ENCODE measurements around the gene HOXB7.
A peak's percentile ranks its signal among the peaks of the same experiment; 100 is the strongest.

HOXB7 gene

DNA sequence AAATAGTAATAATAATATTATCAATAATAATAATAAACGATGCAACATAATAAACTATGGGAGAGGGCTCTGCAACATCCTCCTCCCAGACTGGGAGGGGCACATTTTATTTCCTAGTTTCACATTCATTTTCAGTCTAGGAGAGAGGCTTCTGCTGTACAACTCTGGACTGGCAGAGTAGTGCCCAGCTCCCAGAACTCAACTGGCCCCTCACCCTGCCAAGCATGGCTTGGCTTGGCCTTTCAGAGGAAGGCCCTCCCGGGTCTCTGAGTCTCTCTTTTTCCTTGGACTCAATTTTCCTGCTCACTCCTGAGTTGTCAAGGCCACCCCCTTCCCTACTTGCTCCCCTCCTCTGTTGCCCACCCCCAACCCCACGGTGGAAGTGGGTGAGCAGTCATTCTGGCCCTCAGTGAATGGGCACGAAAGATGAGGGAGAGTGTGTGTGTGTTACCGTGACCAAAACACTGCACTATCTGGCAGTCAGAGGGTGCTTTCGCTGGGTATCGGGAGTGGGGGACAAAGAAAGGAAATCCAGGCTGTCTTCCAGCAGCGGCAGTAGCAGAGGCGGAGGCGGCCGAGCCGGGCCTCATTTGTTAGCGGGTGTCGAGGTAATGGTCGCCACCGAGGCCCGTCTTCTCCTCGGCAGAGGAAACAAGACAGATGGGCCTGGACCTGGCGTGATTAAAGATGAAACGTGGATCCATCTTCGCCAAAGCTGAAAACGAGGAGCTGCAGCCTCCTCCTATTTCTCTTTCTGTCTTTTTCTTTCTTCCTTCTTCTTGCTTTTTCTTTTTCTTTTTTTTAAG, 34.9 kb downstream of the HOXB7 start:
- Mint-ChIP-seq H3K36me3 (peaks cover 1% of the 10 kb centered on the region), H3K27ac (no peak overlapping the region), H3K4me1 (peaks cover 49% of the 10 kb centered on the region), H3K27me3 (peaks cover 19% of the 10 kb centered on the region), H3K4me3 (peak overlapping the region; percentile 51), H3K9me3 (no peaks in the 10 kb centered on the region)

DNA sequence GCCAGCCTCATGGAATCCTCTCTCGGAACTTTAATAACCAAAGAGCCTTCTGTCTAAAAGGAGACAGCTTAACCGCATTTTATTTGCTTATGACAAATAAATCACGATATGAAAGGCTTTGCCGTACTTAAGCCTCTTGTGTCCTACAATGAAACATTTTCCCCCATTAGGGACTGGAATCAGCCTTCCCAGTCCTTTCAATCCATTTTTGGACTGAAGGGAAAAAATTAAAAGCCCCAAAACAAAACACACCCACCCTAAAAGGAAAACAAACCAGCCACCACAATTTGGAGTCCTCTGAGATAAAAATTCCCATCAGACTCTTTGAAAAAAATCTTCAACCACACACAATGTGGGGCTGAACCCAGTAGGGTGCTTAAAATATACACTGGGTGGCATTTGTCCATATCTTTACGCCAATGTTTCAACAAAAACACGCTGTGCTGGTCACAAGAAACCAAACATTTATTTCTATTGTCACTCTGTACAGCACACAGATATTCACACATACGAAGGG, 35.7 kb downstream of the HOXB7 start:
- peaks cover 12% of the 10 kb centered on the region for H3K27me3 Mint-ChIP-seq

DNA sequence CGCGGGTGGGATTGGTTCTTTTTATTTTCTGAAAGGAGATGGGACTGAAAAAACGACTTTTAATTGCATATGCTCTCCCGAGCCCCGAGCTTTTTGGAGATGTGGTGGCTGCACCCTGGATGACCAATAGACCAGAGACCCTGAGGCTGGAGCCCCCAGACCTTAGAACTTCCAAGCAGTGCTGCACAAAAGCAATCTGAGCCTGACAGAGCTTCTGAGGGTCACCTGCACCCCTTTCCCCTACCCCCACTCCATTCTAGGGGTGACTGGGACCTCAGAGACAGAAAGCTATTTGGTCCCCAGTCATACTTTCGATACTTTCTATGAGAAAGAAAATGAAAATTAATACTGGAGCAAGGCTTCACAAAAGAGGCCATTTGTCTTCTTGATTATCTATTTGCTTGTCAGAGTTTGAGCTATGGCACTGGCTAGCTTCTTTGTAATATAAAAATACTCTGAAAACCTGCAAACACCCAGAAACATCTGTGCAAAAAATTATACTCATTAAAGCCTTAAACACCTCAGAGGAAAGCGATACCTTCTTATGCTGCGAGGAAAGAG, 36.2 kb downstream of the HOXB7 start:
- Mint-ChIP-seq H3K27ac (no peak overlapping the region), H3K27me3 (peaks cover 9% of the 10 kb centered on the region), H3K4me3 (no peak overlapping the region), H3K9me3 (no peaks in the 10 kb centered on the region), H3K4me1 (peaks cover 36% of the 10 kb centered on the region), H3K36me3 (peaks cover 1% of the 10 kb centered on the region)

More for the DNA sequence above, 35.7 kb downstream of the HOXB7 start:
- no peaks in the 10 kb centered on the region for H3K9me3 Mint-ChIP-seq
- no peak overlapping the region for H3K4me3 Mint-ChIP-seq
- peaks cover 1% of the 10 kb centered on the region for H3K36me3 Mint-ChIP-seq
- peaks cover 41% of the 10 kb centered on the region for H3K4me1 Mint-ChIP-seq
- no peak overlapping the region for H3K27ac Mint-ChIP-seq

DNA sequence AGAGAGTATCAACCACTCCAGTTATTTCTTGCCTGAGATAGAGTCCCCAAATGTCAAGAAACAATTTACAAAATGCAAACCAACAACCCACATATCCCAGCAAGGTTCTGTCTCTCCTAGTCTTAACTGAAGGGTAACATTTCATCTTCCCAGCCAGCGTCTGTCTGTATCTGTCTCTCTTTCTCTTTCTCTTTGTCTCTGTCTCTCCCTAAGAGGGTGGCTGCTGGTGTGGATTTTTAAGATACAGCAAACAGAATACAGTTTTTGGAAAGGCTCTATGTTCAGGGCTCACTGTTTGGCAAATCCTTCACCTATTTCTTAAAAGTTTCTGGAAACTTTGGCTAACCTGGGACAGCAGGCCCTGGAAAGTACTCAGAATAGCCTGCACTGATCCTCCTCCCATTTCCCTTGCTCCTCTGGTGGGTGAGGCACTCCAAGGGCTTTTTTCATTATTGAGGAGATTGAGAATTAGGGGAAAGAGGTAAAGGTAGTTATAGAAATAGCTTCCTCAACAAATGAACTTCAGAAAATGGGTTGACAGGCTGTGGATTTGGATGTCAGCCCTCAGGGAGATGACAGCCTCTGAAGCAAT, 38.9 kb downstream of the HOXB7 start:
- no peak overlapping the region for H3K27ac Mint-ChIP-seq

DNA sequence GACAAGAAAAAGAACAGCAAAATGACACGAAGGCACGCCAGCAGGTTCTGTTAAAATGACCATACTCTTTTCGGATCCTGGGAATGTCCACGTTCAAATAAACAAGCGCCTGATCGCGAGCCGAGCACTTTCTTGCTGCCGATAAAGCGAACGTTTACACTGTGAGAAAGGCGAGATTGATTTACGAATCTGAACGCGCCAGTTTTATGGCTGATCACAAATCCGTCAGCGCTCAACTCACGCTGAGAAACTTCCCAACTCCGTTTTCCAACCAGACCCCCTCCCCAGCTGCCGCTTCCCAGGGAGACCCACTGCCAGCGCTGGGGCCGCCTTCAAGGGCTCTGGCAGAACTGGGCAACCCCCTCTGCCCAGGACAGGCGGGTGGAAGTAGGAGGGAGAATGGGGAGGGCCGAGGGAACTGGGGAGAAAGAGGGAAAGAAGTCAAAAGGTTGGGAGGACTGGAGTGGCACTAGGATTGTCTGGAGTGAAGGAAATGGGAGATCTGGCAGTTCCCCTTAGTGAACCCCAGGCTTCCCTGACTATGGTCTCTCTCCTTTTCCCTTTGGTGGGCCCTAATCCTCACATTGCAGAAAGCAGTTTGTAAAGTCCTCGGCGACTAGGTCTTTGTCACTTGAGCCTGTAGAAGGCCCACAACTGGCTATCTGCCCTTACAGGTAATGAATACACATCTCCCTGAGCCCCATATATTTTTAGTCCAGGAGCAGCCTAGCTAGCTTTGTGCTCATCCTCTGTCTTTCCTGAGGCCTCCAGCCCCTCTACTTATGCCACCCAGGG, 39.6 kb downstream of the HOXB7 start:
- Mint-ChIP-seq H3K9me3 (no peaks in the 10 kb centered on the region), H3K27ac (no peak overlapping the region), H3K36me3 (no peaks in the 10 kb centered on the region), H3K4me3 (no peak overlapping the region), H3K4me1 (peaks cover 22% of the 10 kb centered on the region), H3K27me3 (peaks cover 6% of the 10 kb centered on the region)

More for the DNA sequence above, 38.9 kb downstream of the HOXB7 start:
- Mint-ChIP-seq H3K4me1 (peaks cover 25% of the 10 kb centered on the region), H3K27me3 (peaks cover 6% of the 10 kb centered on the region), H3K4me3 (no peak overlapping the region), H3K36me3 (no peaks in the 10 kb centered on the region), H3K9me3 (no peaks in the 10 kb centered on the region)

DNA sequence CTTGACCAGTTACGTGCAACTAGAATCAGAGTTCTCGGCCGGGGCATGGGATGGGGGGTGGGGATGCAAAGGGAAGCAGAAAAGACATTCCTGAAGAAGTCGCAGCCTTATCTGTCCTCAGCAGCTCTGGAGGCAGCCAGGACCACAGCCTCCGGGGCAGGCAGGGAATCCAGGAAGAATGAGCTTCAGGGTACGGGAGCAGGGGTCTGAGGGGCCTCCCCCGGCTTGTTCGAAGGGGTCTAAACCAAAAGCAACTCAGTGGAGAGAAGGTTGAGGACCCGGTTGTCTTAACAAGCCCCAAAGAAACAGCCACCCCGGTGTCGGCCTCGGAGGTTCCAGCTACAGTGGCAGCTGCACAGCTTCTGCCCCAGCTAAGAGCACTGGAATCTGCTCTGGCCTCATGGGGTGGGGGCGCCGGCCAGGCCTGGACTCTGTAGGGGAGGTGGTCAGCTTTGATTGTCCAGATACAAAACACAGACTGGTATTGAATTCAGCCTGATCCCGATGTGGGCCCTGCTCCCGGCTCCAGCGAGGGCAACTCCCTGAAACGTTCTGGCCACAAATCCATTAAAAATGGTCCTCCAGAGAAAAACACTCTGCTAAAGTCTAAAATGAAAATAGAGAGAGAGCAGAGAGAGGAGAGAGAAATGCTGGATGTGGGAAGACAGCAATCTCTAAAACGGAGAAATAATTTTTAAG, 40.3 kb downstream of the HOXB7 start:
- Mint-ChIP-seq H3K36me3 (no peaks in the 10 kb centered on the region), H3K27ac (no peak overlapping the region), H3K27me3 (peaks cover 6% of the 10 kb centered on the region), H3K4me3 (no peak overlapping the region), H3K4me1 (peaks cover 17% of the 10 kb centered on the region), H3K9me3 (no peaks in the 10 kb centered on the region)

DNA sequence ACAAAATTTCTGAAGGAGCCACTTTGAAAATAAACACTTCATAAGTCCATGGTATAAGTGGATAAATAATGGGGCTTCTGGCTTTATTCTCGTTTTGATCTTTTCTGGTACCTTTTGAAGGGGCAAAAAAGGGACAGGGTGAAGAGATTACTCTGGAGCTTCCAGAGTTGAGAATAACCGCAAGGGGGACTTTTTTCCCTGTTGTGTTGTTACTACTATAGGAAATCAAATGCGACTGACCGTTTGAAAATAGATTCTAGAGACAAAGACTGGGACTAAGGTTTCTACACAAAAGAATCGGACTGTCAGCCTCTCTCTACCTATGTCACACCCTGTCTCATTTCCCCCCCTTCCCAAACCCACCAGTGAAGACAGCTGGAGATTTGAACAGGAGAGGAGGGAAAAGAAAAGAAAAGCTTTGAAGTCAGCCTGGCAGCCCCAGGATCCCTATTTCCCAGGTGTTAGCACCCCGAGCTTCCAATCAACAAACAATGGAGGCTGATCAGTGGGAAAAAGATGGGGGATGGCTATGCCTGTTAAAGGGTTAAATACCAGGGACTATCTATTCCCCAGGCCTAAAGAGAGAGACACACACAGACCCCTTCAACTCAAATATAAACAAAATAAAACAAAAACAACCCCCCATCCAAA, 41.0 kb downstream of the HOXB7 start:
- Mint-ChIP-seq H3K27me3 (peaks cover 6% of the 10 kb centered on the region), H3K4me1 (peaks cover 17% of the 10 kb centered on the region), H3K9me3 (no peaks in the 10 kb centered on the region), H3K4me3 (no peak overlapping the region), H3K27ac (no peak overlapping the region), H3K36me3 (no peaks in the 10 kb centered on the region)

DNA sequence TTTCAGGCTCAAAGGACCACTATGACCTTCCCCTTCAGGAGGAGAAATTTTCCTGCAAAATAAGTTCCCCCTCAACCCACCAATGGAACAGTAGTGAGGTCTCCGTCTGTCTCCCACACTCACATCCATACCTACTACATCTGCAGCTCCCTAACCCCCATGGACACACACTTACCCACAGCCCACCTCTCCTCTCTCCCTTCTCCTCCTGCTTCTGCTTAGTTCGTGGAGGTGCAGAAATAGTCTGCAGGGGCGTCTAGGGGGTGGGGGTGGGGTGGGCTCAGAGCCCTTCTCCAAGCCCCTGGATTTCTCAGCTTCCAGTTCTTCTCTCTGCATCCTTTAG, 41.6 kb downstream of the HOXB7 start:
- Mint-ChIP-seq H3K27me3 (peaks cover 6% of the 10 kb centered on the region), H3K9me3 (no peaks in the 10 kb centered on the region), H3K36me3 (no peaks in the 10 kb centered on the region), H3K27ac (no peak overlapping the region), H3K4me1 (peaks cover 16% of the 10 kb centered on the region), H3K4me3 (no peak overlapping the region)

DNA sequence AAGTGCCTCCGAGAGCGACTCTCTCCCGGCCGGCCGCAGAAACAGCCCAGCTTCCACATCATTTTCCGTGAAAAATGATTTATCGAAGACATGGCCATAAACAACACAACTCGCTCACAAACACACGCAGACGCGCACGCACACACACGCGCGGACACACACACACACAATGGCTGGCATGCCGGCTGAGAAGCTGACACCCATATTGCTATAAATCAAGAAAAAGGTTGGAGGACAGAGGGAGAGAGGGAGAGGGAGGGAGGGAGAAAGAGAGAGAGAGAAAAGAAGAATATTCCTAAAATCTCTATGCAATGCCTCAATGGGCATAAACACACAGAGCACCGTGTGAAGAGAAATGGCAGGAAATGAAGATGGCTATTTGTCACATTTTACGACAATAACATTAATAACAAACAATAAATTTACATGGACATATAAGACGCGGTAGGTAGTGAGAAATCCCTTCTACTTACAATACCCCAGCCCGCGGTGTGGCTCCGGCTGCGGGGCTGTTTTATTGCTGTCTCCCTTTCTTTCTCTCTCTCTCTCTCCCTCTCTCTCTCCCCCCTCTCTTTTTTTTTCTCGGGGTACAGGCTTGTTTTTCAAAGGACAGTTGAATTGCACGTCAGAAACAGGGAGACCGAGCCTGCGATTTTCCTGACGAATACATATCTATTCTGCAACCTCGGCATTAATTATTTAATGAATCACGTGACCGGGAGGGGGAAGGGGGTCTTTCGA, 42.1 kb downstream of the HOXB7 start:
- H3K27ac Mint-ChIP-seq: no peak overlapping the region

DNA sequence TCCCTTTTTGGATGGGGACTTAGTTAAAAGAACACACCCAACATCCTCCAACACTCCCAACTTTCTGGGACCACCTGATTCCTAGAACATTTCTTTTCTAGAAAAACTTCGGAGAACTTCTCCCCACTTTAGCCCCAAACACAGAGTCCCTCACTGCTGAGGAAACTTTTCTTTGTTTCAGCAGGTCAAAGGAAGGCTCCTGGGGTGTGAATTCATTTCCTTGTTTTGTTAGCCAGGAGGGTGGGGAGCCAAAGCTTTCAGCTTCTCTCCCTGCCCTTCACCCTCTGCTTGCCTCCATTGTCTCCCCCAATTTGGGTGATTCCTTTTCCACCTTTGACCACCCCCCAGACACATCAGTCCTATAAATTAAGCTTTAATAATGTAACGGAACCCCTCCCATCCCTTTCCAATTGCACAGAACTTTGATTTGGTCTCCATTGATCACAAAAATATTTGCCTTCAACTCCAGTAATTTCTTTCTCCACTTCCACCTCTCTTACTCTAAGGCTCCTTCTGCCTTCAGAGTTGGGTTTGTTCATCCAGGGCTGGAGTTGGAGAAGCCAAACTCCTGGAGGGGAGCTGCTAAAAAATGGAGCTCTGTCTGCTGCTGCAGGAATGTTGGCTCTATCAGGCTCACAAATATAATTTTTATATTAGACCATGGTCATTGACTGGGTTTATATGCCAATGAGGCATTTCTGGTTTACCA, 43.0 kb downstream of the HOXB7 start:
- Mint-ChIP-seq H3K4me1 (peaks cover 9% of the 10 kb centered on the region), H3K4me3 (no peak overlapping the region), H3K27me3 (peaks cover 6% of the 10 kb centered on the region), H3K27ac (no peak overlapping the region), H3K9me3 (no peaks in the 10 kb centered on the region), H3K36me3 (no peaks in the 10 kb centered on the region)

More for the DNA sequence above, 42.1 kb downstream of the HOXB7 start:
- Mint-ChIP-seq H3K4me1 (peaks cover 15% of the 10 kb centered on the region), H3K4me3 (peak overlapping the region; percentile 15), H3K9me3 (no peaks in the 10 kb centered on the region), H3K36me3 (no peaks in the 10 kb centered on the region), H3K27me3 (peaks cover 6% of the 10 kb centered on the region)

DNA sequence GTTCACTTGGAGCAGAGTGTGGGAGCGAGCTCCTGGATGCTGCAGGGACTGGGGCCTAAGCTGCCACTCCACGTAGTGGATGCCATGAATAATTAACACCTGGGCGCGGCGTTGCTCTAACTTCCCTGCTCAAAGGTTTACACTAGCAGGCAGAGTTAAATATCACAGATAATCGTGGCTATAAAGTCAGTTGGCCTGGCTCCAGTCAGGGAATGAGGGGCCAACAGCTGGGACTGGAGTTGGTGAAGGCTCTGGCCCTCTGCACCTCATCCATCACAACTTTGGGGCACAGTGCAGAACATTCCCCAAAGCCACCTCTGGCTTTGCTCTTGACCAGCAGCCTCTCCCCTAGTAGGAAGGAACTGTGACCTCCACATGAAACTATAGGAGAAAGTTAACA, 43.6 kb downstream of the HOXB7 start:
- no peak overlapping the region for H3K27ac Mint-ChIP-seq
- peaks cover 13% of the 10 kb centered on the region for H3K4me1 Mint-ChIP-seq

DNA sequence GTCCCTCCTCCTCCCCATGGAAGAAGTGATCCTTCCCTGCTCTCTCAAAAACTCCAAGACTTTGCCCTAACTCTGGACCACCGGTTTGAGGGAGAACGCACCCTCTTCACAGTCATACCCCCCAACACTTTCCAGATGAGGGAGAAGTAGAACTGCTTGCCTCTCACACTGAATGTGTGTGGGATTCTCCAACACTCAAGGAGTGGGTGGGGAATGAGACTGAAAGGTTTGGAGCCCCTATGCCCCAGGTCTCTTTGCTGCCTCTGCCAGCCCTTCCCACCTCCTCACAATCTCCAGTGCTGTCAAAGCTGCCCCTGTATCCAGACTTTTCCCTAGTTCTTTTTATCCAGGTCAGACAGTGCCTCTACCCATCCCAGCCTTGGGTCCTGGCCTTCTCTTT, 44.1 kb downstream of the HOXB7 start:
- Mint-ChIP-seq H3K36me3 (no peaks in the 10 kb centered on the region), H3K4me1 (peaks cover 18% of the 10 kb centered on the region), H3K4me3 (no peak overlapping the region), H3K27ac (no peak overlapping the region), H3K27me3 (peaks cover 6% of the 10 kb centered on the region), H3K9me3 (no peaks in the 10 kb centered on the region)

More for the DNA sequence above, 43.6 kb downstream of the HOXB7 start:
- no peaks in the 10 kb centered on the region for H3K9me3 Mint-ChIP-seq
- H3K36me3 Mint-ChIP-seq: no peaks in the 10 kb centered on the region
- H3K27me3 Mint-ChIP-seq: peaks cover 6% of the 10 kb centered on the region
- H3K4me3 Mint-ChIP-seq: no peak overlapping the region

DNA sequence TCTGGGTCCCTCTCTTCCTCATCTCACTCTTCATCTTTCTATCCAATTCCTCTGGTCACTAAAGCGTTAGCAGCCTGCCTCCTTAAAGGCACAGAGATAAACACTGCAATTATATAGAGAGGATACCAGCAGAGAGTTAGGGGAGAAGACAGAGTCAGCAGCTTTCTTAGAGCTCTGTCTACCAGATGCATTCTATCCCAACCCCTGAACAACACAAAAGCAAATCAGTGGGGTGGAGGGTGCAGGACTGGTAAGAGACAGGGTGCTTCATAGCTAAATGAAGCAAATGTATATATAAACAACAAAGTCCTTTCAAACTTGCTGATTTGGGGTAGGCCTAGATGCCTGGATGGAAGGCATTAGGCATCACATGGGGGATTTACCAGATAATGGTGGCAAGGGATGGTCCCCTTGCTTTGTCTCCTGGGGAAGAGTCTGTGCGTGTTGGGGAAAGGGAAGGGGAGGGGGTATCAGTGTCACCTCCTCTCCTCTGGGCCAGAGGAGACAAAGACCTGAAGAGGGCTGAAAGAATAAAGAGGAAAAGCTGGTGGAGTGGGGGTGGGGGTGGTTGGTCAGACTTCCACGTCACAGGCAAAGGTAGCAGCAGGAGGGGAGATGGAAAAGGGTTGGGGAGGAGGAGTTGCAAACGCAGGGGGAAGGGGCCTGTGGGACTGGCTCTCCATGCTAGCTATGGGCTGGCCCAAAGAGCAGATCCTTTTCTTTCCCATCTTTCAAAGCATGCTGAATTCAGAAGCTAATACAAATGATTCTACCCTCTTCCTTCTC, 44.7 kb downstream of the HOXB7 start:
- Mint-ChIP-seq H3K4me1 (peaks cover 24% of the 10 kb centered on the region), H3K4me3 (no peak overlapping the region), H3K36me3 (peaks cover 2% of the 10 kb centered on the region), H3K27me3 (peaks cover 6% of the 10 kb centered on the region), H3K9me3 (no peaks in the 10 kb centered on the region), H3K27ac (no peak overlapping the region)

All from activated naive CD4-positive, alpha-beta T cell treated with anti-CD3 and anti-CD28 coated beads, Interleukin-2, amount 50 U/mL, for 24 hours (primary cell).